Measurements from ENCODE around the gene MRPL51.
"Not testable (repeated sequence)": the region's sequence is repeated elsewhere in the genome, so short reads cannot be mapped to it uniquely, and the experiment has no call there.

The MRPL51 gene

GRCh38 chr12:6478416-6478815 is 14.6 kb downstream of the MRPL51 start:
- DNase-seq, result no peak

GRCh38 chr12:6477601-6478377 is 15.3 kb downstream of the MRPL51 start:
- not testable (repeated sequence) for DNase-seq

- DNase-seq, result no peak
These were observed 16.6 kb downstream of the MRPL51 start for GRCh38 chr12:6476489-6476888.

- DNase-seq, result not testable (repeated sequence)
These were observed 17.7 kb downstream of the MRPL51 start for GRCh38 chr12:6475233-6475975.

- no peak for DNase-seq
These were observed 20.6 kb downstream of the MRPL51 start for GRCh38 chr12:6472491-6472890.

GRCh38 chr12:6471989-6472360 is 21.1 kb downstream of the MRPL51 start:
- DNase-seq, result no peak

- peak; percentile 94 to 96 (median 95) for DNase-seq
These were observed 22.5 kb downstream of the MRPL51 start, which contains the start of gene VAMP1 for GRCh38 chr12:6470375-6471163. VAMP1 (minus strand) TSS chr12:6470677; CDS start chr12:6470531, 146 bp downstream.

- DNase-seq, result peak in 1 of 6 experiments; percentile 42
These were observed 23.3 kb downstream of the MRPL51 start for GRCh38 chr12:6469609-6470374.

- no peak for DNase-seq
These were observed 24.0 kb downstream of the MRPL51 start for GRCh38 chr12:6469092-6469491.

- DNase-seq, result no peak
These were observed 24.8 kb downstream of the MRPL51 start for GRCh38 chr12:6468283-6468575.

GRCh38 chr12:6467571-6468282 is 25.3 kb downstream of the MRPL51 start:
- DNase-seq, result not testable (repeated sequence)

GRCh38 chr12:6466751-6467150 is 26.3 kb downstream of the MRPL51 start:
- not testable (repeated sequence) for DNase-seq

GRCh38 chr12:6466184-6466573 is 26.9 kb downstream of the MRPL51 start:
- no peak for DNase-seq

- peak in 5 of 6 experiments; percentile 21 to 66 (median 41) for DNase-seq
These were observed 27.4 kb downstream of the MRPL51 start for GRCh38 chr12:6465467-6466183.

- no peak for DNase-seq
These were observed 28.5 kb downstream of the MRPL51 start for GRCh38 chr12:6464531-6464930.

GRCh38 chr12:6463858-6464257 is 29.2 kb downstream of the MRPL51 start:
- no peak for DNase-seq

GRCh38 chr12:6463216-6463615 is 29.8 kb downstream of the MRPL51 start:
- peak; percentile 23 to 48 (median 37) for DNase-seq

- peak in 2 of 6 experiments; percentile 41 to 43 for DNase-seq
These were observed 30.6 kb downstream of the MRPL51 start for GRCh38 chr12:6462234-6462995.

GRCh38 chr12:6461401-6462233 is 31.4 kb downstream of the MRPL51 start:
- peak; percentile 69 to 86 (median 81) for DNase-seq
